K562 (cell line): Measurements from ENCODE around the gene WDR83. TPM values are rescaled to one million over a fixed set of nuclear protein-coding genes. Genes with fewer than 3 reads are reported as not detected.

ENCODE experiments used
- BMI1 ChIP-seq: fragments of 150-350 bp; IDR thresholded peaks from 2 replicates; pipeline ENCODE4 v1.6.1; 2014; ENCODE audit warnings: low read length
- BRD4 ChIP-seq: fragments of 200-600 bp; sonication (generic); IDR thresholded peaks from 2 replicates; pipeline ENCODE4 v1.6.1; 2017; ENCODE audit warnings: inconsistent platforms
- CHD1 ChIP-seq: fragments of 200-600 bp; sonication (generic); IDR thresholded peaks from one replicate; pipeline ENCODE4 v1.6.1; 2012; ENCODE audit warnings: mild to moderate bottlenecking, moderate library complexity, low read length, inconsistent platforms
- DDX20 ChIP-seq: fragments of 450-650 bp; IDR thresholded peaks from 2 replicates; pipeline ENCODE4 v1.6.1; 2016; ENCODE audit warnings: missing genetic modification characterization, low read depth, mild to moderate bottlenecking, missing compliant biosample characterization, moderate library complexity
- FOSL1 ChIP-seq: fragments of 200-800 bp; sonication (Bioruptor generic); conservative IDR thresholded peaks from 2 replicates; pipeline ENCODE4 v1.6.1; 2016; ENCODE audit warnings: missing genetic modification characterization, missing compliant biosample characterization
- HDAC1 ChIP-seq, 2 experiments: fragments of 450-650 bp; IDR thresholded peaks; 2 replicates each; pipeline ENCODE4 v1.6.1; 2016 to 2017; ENCODE audit warnings: inconsistent platforms in 1 of 2, mild to moderate bottlenecking in 1 of 2, moderate library complexity in 1 of 2
- MCM2 ChIP-seq: fragments of 450-650 bp; IDR thresholded peaks from 2 replicates; pipeline ENCODE4 v1.6.1; 2017; ENCODE audit warnings: low read depth, mild to moderate bottlenecking
- NRF1 ChIP-seq, 2 experiments: fragments of 450-650 bp; IDR thresholded peaks in 1 of 2; conservative IDR thresholded peaks in 1 of 2; 2 replicates each; pipeline ENCODE4 v1.6.1; 2014; ENCODE audit warnings: mild to moderate bottlenecking in 2 of 2
- RBBP5 ChIP-seq: fragments of 200-600 bp; sonication (generic); IDR thresholded peaks from 2 replicates; pipeline ENCODE4 v1.6.1; 2012; ENCODE audit warnings: borderline replicate concordance, mild to moderate bottlenecking, low read length, control low read depth, inconsistent platforms; ENCODE audit not compliant: insufficient read depth, poor library complexity, severe bottlenecking
- RBFOX2 ChIP-seq: fragments of 200-400 bp; formaldehyde crosslinking; IDR thresholded peaks from 2 replicates; pipeline ENCODE4 v1.6.1; 2017; ENCODE audit warnings: low read depth, mild to moderate bottlenecking, low read length, moderate library complexity
- SAP30 ChIP-seq: fragments of 200-600 bp; sonication (generic); IDR thresholded peaks from 2 replicates; pipeline ENCODE4 v1.6.1; 2012; ENCODE audit warnings: borderline replicate concordance, low read depth, mild to moderate bottlenecking, moderate library complexity, low read length, control low read depth, inconsistent platforms; ENCODE audit not compliant: insufficient read depth, poor library complexity, severe bottlenecking
- SIN3A ChIP-seq, 2 experiments: fragments of 150-350 bp in 1 of 2; IDR thresholded peaks; 2 replicates each; pipeline ENCODE4 v1.6.1; 2011 to 2016; ENCODE audit warnings: borderline replicate concordance in 2 of 2, low read depth in 2 of 2, low read length in 2 of 2, mild to moderate bottlenecking in 2 of 2, moderate library complexity in 2 of 2; ENCODE audit not compliant: control insufficient read depth in 1 of 2
- SIRT6 ChIP-seq: IDR thresholded peaks from one replicate; pipeline ENCODE4 v1.6.1; 2012; ENCODE audit warnings: low read depth, mild to moderate bottlenecking, control low read depth, inconsistent platforms, low read length, moderate library complexity
- SRSF1 ChIP-seq: fragments of 200-400 bp; formaldehyde crosslinking; IDR thresholded peaks from 2 replicates; pipeline ENCODE4 v1.6.1; 2017; ENCODE audit warnings: mild to moderate bottlenecking, low read depth, low read length, moderate library complexity
- TAF7 ChIP-seq: fragments of 450-650 bp; IDR thresholded peaks from 2 replicates; pipeline ENCODE4 v1.6.1; 2016; ENCODE audit warnings: missing genetic modification characterization, missing compliant biosample characterization
- VEZF1 ChIP-seq: fragments of 200-800 bp; sonication (Bioruptor generic); IDR thresholded peaks from 2 replicates; pipeline ENCODE4 v1.6.1; 2017; ENCODE audit warnings: missing genetic modification characterization, missing compliant biosample characterization
- YY1 ChIP-seq, 3 experiments: IDR thresholded peaks; 2 replicates each; pipeline ENCODE4 v1.6.1; 2011; ENCODE audit warnings: low read length in 2 of 3, mild to moderate bottlenecking in 2 of 3, moderate library complexity in 2 of 3, borderline replicate concordance in 1 of 3, control low read depth in 1 of 3, low read depth in 1 of 3; ENCODE audit not compliant: insufficient read depth in 3 of 3, insufficient replicate concordance in 2 of 3, control insufficient read depth in 1 of 3, insufficient read length in 1 of 3; ENCODE audit errors: extremely low read depth in 1 of 3
- ZBTB7A ChIP-seq: IDR thresholded peaks from 2 replicates; pipeline ENCODE4 v1.6.1; 2011; ENCODE audit warnings: low read depth, mild to moderate bottlenecking, low read length, moderate library complexity, borderline replicate concordance; ENCODE audit not compliant: control insufficient read depth
- polyA plus RNA-seq, 8 experiments: library from polyadenylated mRNA; depleted of rRNA in 4 of 8; stranded (reverse) in 5 of 8; unstranded in 3 of 8; fragments of >200 nt; fragmentation: Nextera tagmentation in 2 of 8; fragmentation: Illumina TruSeq in 1 of 8; extraction: Ambion mirVana in 2 of 8; extraction: Trizol in 1 of 8; gene quantifications; 2 replicates each; pipeline versions ENCODE4 v1.2.1 to v1.2.3, GENCODE V29; 2011 to 2014; ENCODE audit warnings: inconsistent platforms in 1 of 8, missing spikeins in 1 of 8
- total RNA-seq, 7 experiments: library from RNA; depleted of rRNA in 6 of 7; stranded (reverse); fragments of >200 nt in 6 of 7; fragmentation: Illumina TruSeq in 2 of 7; extraction: Trizol in 2 of 7; gene quantifications; 2 replicates each; pipeline versions ENCODE4 v1.2.1 to v1.2.3, GENCODE V29; 2011 to 2021; ENCODE audit warnings: low replicate concordance in 1 of 7
- TF ChIP-seq, protein P1 (sequence below), 2 experiments: fragments of 450-650 bp; IDR thresholded peaks; 2 replicates each; pipeline ENCODE4 v1.6.1; 2016

The WDR83 gene
- total and polyA plus RNA-seq, 9 of the 15 experiments (the other 6 are each of a cell fraction or from before 2014, with no cell fraction given) = 0.52 to 21.3 (median 4.2) TPM

DNA sequence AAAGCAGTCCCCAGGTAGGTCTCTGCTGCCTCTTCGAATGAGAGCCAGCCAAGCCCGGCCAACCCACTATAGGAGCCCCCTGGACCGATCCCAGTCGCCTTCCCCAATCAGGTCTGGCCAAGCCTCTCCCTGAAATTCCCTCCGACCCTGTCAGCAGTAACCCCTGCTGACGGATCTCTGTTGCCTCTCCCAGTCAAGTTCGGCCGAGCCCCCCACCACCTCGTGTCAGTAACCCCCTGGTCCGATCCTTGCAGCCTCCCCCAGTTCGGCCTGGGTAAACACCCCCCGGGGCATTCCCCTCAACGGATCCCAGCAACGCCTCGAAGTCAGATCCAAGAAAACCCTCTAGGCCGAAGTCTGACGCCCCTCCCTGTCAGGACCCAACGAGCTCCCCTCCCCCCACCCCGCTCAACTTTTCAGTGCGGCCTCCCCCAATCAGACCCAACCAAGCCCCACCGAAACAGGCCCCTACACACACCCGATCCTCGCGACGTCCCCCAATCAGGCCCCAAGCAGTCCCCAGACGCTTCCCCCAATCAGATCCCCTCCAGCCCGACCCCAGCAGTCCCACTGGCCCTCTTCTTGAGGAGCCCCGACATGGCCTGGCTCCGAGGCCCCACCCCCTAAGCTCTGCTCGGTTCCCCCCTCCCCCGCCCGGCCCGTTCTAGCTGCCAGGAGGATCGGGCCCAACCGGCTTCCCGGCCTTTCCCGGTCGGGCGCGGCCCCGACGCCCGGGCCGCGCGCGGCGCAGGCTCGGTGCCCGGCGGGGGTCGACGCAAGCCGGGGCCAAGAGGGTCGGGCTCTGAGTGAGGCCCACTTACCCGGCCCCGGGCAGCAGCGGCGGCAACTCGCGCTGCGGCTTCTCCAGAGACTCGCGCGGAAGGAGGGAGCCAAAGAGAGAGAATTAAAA is 55.3 kb downstream of the WDR83 start (continued):
- 0 out of 2 replicates have a peak, but pooled peaks have one; percentile 34 for TF ChIP-seq ZBTB7A
- 0 out of 2 replicates have a peak, but pooled peaks have one; percentile 29 for TF ChIP-seq TAF7 (tag)
- peak; percentile 71; the same call in 1 of the 2 replicates for TF ChIP-seq BRD4
- no peak for TF ChIP-seq MCM2
- peak in 1 of 3 experiments; percentile 13 for TF ChIP-seq YY1 (IDR thresholded peaks at IDR 0.05; ENCODE audit: borderline replicate concordance in 1 of 3, control insufficient read depth in 1 of 3, extremely low read depth in 1 of 3, insufficient read depth in 3 of 3, insufficient read length in 1 of 3, insufficient replicate concordance in 2 of 3, low read depth in 1 of 3, low read length in 2 of 3)
- TF ChIP-seq, protein P1, sequence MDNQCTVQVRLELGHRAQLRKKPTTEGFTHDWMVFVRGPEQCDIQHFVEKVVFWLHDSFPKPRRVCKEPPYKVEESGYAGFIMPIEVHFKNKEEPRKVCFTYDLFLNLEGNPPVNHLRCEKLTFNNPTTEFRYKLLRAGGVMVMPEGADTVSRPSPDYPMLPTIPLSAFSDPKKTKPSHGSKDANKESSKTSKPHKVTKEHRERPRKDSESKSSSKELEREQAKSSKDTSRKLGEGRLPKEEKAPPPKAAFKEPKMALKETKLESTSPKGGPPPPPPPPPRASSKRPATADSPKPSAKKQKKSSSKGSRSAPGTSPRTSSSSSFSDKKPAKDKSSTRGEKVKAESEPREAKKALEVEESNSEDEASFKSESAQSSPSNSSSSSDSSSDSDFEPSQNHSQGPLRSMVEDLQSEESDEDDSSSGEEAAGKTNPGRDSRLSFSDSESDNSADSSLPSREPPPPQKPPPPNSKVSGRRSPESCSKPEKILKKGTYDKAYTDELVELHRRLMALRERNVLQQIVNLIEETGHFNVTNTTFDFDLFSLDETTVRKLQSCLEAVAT (IDR thresholded peaks at IDR 0.05) = peak in 1 of 2 experiments; percentile 47; a peak in 1 of 4 replicates
- TF ChIP-seq BMI1 = no peak
- TF ChIP-seq NRF1 (conservative IDR thresholded peaks at IDR 0.05 in 1 of 2, IDR thresholded peaks at IDR 0.05 in 1 of 2) = no peak
- peak; percentile 66 for TF ChIP-seq RBBP5
- TF ChIP-seq RBFOX2 = peak; percentile 87; the same call in 1 of the 2 replicates
- peak; percentile 61 for TF ChIP-seq VEZF1 (CRISPR knock-in tag)
- peak in 1 of 2 experiments; percentile 54; a peak in 2 of 4 replicates for TF ChIP-seq HDAC1 (IDR thresholded peaks at IDR 0.05)
- TF ChIP-seq SIN3A (IDR thresholded peaks at IDR 0.05; ENCODE audit: borderline replicate concordance in 2 of 2, control insufficient read depth in 1 of 2, low read depth in 2 of 2, low read length in 2 of 2) = peak in 1 of 2 experiments; percentile 5; a peak in 1 of 4 replicates
- no peak for TF ChIP-seq DDX20 (tag)
- no peak for TF ChIP-seq SRSF1
- 0 out of 2 replicates have a peak, but pooled peaks have one; percentile 28 for TF ChIP-seq FOSL1
- TF ChIP-seq SAP30 = no peak
- TF ChIP-seq CHD1 = peak; percentile 66
- no peak for TF ChIP-seq SIRT6
